ENCODE measurements around the gene C11orf52.

The C11orf52 gene

GRCh38 chr11:111944651-111945051, 25.9 kb downstream of the C11orf52 start:
- peak; percentile 86 for DNase-seq (ENCODE audit: low read depth)
- no peak overlapping the region for H3K4me3 ChIP-seq (ENCODE audit: low read length)
- no peak for TF ChIP-seq CTCF (IDR thresholded peaks at IDR 0.05; ENCODE audit: insufficient read depth, low read depth, low read length, missing control alignments)

- H3K4me3 ChIP-seq (ENCODE audit: low read length): no peak overlapping the region
- DNase-seq (ENCODE audit: low read depth): no peak
- no peak for TF ChIP-seq CTCF (IDR thresholded peaks at IDR 0.05; ENCODE audit: insufficient read depth, low read depth, low read length, missing control alignments)
Measured at GRCh38 chr11:111945198-111945597, 26.5 kb downstream of the C11orf52 start.

GRCh38 chr11:111946499-111946898, 27.8 kb downstream of the C11orf52 start:
- H3K4me3 ChIP-seq (ENCODE audit: low read length): no peak overlapping the region
- no peak for TF ChIP-seq CTCF (IDR thresholded peaks at IDR 0.05; ENCODE audit: insufficient read depth, low read depth, low read length, missing control alignments)
- no peak for DNase-seq (ENCODE audit: low read depth)

- H3K4me3 ChIP-seq (ENCODE audit: low read length): no peak overlapping the region
- no peak for DNase-seq (ENCODE audit: low read depth)
- no peak for TF ChIP-seq CTCF (IDR thresholded peaks at IDR 0.05; ENCODE audit: insufficient read depth, low read depth, low read length, missing control alignments)
Measured at GRCh38 chr11:111947143-111947542, 28.4 kb downstream of the C11orf52 start.

- TF ChIP-seq CTCF (IDR thresholded peaks at IDR 0.05; ENCODE audit: insufficient read depth, low read depth, low read length, missing control alignments): no peak
- H3K4me3 ChIP-seq (ENCODE audit: low read length): no peak overlapping the region
- DNase-seq (ENCODE audit: low read depth): no peak
Measured at GRCh38 chr11:111949519-111950426, 31.1 kb downstream of the C11orf52 start.

GRCh38 chr11:111951565-111951964, 32.9 kb downstream of the C11orf52 start:
- no peak for DNase-seq (ENCODE audit: low read depth)
- no peak overlapping the region for H3K4me3 ChIP-seq (ENCODE audit: low read length)
- TF ChIP-seq CTCF (IDR thresholded peaks at IDR 0.05; ENCODE audit: insufficient read depth, low read depth, low read length, missing control alignments): no peak

- H3K4me3 ChIP-seq (ENCODE audit: low read length): no peak overlapping the region
- no peak for TF ChIP-seq CTCF (IDR thresholded peaks at IDR 0.05; ENCODE audit: insufficient read depth, low read depth, low read length, missing control alignments)
- DNase-seq (ENCODE audit: low read depth): no peak
Measured at GRCh38 chr11:111954154-111954553, 35.4 kb downstream of the C11orf52 start.
